Loucy (cell line): ENCODE data around the gene SMIM22.

Experiments used
- H2AFZ ChIP-seq: fragments of 200-600 bp; sonication (generic); 2 replicates; pipeline ENCODE4 v1.6.0; 2016; ENCODE audit warnings: antibody characterized with exemption, mild to moderate bottlenecking, low read length, moderate library complexity
- H3F3A ChIP-seq: fragments of 200-600 bp; 2 replicates; pipeline ENCODE4 v1.6.0; 2016; ENCODE audit warnings: antibody characterized with exemption, low read depth, mild to moderate bottlenecking
- H3K27me3 ChIP-seq: fragments of 200-600 bp; sonication (generic); 2 replicates; pipeline ENCODE4 v1.6.1; 2014; ENCODE audit warnings: low read length, mild to moderate bottlenecking; ENCODE audit not compliant: insufficient read depth, poor library complexity, severe bottlenecking
- H3K36me3 ChIP-seq: fragments of 200-600 bp; sonication (generic); 2 replicates; pipeline ENCODE4 v1.6.1; 2016; ENCODE audit warnings: low read length; ENCODE audit not compliant: insufficient read depth
- H3K4me1 ChIP-seq: fragments of 200-600 bp; sonication (generic); 2 replicates; pipeline ENCODE4 v1.5.1; 2014; ENCODE audit warnings: low read length, mild to moderate bottlenecking; ENCODE audit not compliant: insufficient read depth, poor library complexity, severe bottlenecking
- H3K4me2 ChIP-seq: fragments of 200-600 bp; sonication (generic); 2 replicates; pipeline ENCODE4 v1.6.0; 2014; ENCODE audit warnings: antibody characterized with exemption, low read length, low read depth, mild to moderate bottlenecking; ENCODE audit not compliant: poor library complexity, severe bottlenecking
- H3K4me3 ChIP-seq: fragments of 200-600 bp; sonication (generic); 2 replicates; pipeline ENCODE4 v1.5.1; 2014; ENCODE audit warnings: low read length, mild to moderate bottlenecking, mixed read lengths; ENCODE audit not compliant: poor library complexity, severe bottlenecking
- H3K79me2 ChIP-seq: fragments of 200-600 bp; sonication (generic); 2 replicates; pipeline ENCODE4 v1.6.1; 2014; ENCODE audit warnings: low read length; ENCODE audit not compliant: insufficient read depth
- H3K9ac ChIP-seq: fragments of 200-600 bp; sonication (generic); 2 replicates; pipeline ENCODE4 v1.6.0; 2014; ENCODE audit warnings: mild to moderate bottlenecking, low read depth, low read length, moderate library complexity; ENCODE audit not compliant: poor library complexity, severe bottlenecking
- H3K9me2 ChIP-seq: fragments of 200-600 bp; sonication (generic); replicated peaks from 2 replicates; pipeline ENCODE4 v1.6.1; 2016; ENCODE audit warnings: low read depth, low read length, mixed read lengths
- H3K9me3 ChIP-seq: fragments of 200-600 bp; sonication (generic); 2 replicates; pipeline ENCODE4 v1.6.1; 2014; ENCODE audit warnings: mild to moderate bottlenecking, antibody characterized with exemption, low read length, low read depth; ENCODE audit not compliant: insufficient read depth
- H4K20me1 ChIP-seq: fragments of 200-600 bp; sonication (generic); 2 replicates; pipeline ENCODE4 v1.6.0; 2014; ENCODE audit warnings: antibody characterized with exemption, low read length, mild to moderate bottlenecking; ENCODE audit not compliant: insufficient read depth, poor library complexity, severe bottlenecking
- CTCF ChIP-seq: fragments of 200-600 bp; sonication (generic); conservative IDR thresholded peaks from 2 replicates; pipeline ENCODE4 v1.5.1; 2014; ENCODE audit warnings: mild to moderate bottlenecking, antibody characterized with exemption, low read length
- EZH2phosphoT487 ChIP-seq: fragments of 200-600 bp; IDR thresholded peaks from 2 replicates; pipeline ENCODE4 v1.6.1; 2018; ENCODE audit warnings: antibody characterized with exemption, mild to moderate bottlenecking, moderate library complexity, borderline replicate concordance

The SMIM22 gene

DNA sequence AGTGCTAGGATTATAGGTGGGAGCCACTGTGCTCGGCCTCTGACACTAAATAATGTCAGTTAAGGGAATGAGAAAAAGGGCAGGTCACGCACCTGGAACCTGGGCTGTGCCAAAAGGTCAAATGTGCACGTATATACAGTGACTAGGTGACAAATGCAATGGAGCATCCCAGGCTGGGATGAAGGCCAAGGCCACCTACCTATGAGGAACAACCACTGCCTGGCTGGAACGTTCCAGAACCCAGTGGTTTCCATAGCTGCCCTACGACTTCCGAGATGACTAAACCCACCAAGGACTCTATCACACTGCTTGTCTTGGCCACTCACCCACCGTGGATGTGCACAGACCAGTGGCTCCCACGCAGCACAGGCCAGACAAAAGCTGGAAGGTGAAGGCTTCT, 44.3 kb upstream of the SMIM22 start:
- Histone ChIP-seq H3K27me3 (no peaks in the 10 kb centered on the region), H3K9ac (no peak overlapping the region), H3K4me1 (no peaks in the 10 kb centered on the region), H3K9me2 (no peaks in the 10 kb centered on the region), H3K79me2 (no peaks in the 10 kb centered on the region), H3K9me3 (no peaks in the 10 kb centered on the region), H4K20me1 (no peaks in the 10 kb centered on the region), H3K36me3 (peaks cover 5% of the 10 kb centered on the region; the same call in 1 of the 2 replicates), H2AFZ (no peak overlapping the region), H3K4me3 (no peak overlapping the region), H3F3A (no peaks in the 10 kb centered on the region), H3K4me2 (no peak overlapping the region)
- TF ChIP-seq EZH2phosphoT487 (no peak), CTCF (no peak)

DNA sequence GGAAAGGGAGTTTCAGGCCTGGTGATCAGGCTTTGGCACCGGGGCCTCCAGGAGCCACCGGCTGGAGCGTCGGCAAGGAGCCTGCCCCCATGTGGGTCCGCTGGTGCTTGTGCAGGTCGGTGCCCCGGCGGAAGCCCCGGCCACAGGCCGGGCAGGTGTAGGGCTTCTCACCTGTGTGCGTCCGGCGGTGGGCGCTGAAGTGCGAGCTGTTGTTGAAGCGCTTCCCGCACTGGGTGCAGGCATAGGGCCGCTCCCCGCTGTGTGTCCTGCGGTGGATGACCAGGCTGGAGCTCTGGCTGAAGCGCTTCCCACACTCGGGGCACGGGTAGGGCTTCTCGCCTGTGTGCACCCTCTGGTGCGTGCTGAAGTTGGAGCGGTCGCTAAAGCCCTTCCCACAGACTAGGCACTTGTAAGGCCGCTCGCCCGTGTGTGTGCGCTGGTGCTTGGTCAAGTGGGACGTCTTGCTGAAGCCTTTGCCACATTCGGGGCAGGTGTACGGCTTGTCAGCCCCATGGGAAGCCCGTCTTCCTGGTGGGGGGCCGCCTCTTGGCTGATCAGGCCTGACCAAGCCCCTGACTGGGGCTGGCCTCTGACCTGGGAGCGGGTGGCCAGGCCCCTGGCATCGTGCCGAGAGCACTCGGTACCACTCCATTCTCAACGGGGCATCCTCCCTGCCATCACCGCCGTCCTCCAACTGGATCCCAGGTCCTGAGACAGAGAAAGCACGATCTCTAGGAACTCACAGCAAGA, 42.6 kb upstream of the SMIM22 start:
- H3K9ac ChIP-seq: no peak overlapping the region
- no peak overlapping the region for H3K4me3 ChIP-seq
- H3F3A ChIP-seq: no peaks in the 10 kb centered on the region
- no peaks in the 10 kb centered on the region for H3K9me2 ChIP-seq
- H4K20me1 ChIP-seq: no peaks in the 10 kb centered on the region
- TF ChIP-seq CTCF: no peak
- TF ChIP-seq EZH2phosphoT487: no peak
- no peaks in the 10 kb centered on the region for H3K27me3 ChIP-seq
- no peaks in the 10 kb centered on the region for H3K4me1 ChIP-seq
- H3K9me3 ChIP-seq: no peaks in the 10 kb centered on the region
- peaks cover 5% of the 10 kb centered on the region; the same call in 1 of the 2 replicates for H3K36me3 ChIP-seq
- H3K79me2 ChIP-seq: no peaks in the 10 kb centered on the region
- H3K4me2 ChIP-seq: no peak overlapping the region
- no peak overlapping the region for H2AFZ ChIP-seq

DNA sequence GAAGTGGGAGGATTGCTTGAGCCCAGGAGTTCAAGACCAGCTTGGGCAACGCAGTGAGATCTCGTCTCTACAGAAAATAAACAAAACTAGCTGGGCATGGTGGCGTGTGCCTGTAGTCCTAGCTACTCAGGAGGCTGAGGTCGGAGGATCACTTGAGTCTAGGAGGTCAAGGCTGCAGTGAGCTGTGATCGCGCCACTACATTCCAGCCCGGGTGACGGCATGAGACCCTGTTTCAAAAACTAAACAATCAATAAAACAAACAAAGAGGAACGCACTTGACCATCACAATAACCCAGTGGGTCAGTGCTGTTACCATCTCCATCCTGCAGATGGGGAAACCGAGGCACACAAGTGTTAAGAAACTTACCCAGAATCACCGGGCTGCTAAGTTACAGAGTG, 41.9 kb upstream of the SMIM22 start:
- Histone ChIP-seq H3K4me3 (no peak overlapping the region), H2AFZ (no peak overlapping the region), H3K9ac (no peak overlapping the region), H3K4me1 (no peaks in the 10 kb centered on the region), H3F3A (no peaks in the 10 kb centered on the region), H3K79me2 (no peaks in the 10 kb centered on the region), H3K36me3 (peaks cover 5% of the 10 kb centered on the region; the same call in 1 of the 2 replicates), H3K27me3 (no peaks in the 10 kb centered on the region), H3K9me2 (no peaks in the 10 kb centered on the region), H3K9me3 (no peaks in the 10 kb centered on the region), H3K4me2 (no peak overlapping the region), H4K20me1 (no peaks in the 10 kb centered on the region)
- no peak for TF ChIP-seq EZH2phosphoT487
- no peak for TF ChIP-seq CTCF
